ENCODE data around the gene TSPAN14.

DNA sequence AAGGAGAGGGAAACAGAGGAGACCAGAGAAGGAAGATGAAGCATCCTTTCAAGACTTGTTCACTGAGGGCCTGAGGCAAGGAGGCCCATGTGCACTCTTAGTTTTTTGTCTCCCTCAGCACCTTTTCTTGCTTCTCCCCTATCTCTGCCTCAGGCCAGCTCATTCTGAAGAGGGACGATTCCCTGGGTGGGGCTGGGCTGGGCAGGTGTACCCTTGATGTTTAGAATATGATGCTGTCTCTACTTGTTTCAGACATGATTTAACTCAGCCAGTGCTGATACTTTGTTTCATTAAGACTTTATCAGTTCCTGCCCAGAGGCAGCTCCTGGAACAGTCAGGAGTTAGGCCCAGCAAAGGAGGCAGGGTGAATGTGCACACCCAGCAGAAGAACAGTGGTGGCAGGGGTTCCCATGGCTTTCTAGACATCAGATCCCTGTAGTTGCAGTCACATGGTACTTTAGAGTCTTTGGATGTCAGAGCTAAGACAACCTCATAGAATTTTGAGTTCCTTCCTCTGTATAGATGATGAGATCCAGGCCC, 42.4 kb upstream of the TSPAN14 start:
- TF ChIP-seq EZH2 (IDR thresholded peaks at IDR 0.05), result no peak
- TF ChIP-seq POLR2AphosphoS5 (IDR thresholded peaks at IDR 0.05; ENCODE audit: borderline replicate concordance, low read depth, low read length), result no peak

Data from SK-N-MC (cell line).